ENCODE results near the gene ARHGAP5.
A peak's percentile ranks its signal among the peaks of the same experiment; 100 is the strongest.

The ARHGAP5 gene, protein sequence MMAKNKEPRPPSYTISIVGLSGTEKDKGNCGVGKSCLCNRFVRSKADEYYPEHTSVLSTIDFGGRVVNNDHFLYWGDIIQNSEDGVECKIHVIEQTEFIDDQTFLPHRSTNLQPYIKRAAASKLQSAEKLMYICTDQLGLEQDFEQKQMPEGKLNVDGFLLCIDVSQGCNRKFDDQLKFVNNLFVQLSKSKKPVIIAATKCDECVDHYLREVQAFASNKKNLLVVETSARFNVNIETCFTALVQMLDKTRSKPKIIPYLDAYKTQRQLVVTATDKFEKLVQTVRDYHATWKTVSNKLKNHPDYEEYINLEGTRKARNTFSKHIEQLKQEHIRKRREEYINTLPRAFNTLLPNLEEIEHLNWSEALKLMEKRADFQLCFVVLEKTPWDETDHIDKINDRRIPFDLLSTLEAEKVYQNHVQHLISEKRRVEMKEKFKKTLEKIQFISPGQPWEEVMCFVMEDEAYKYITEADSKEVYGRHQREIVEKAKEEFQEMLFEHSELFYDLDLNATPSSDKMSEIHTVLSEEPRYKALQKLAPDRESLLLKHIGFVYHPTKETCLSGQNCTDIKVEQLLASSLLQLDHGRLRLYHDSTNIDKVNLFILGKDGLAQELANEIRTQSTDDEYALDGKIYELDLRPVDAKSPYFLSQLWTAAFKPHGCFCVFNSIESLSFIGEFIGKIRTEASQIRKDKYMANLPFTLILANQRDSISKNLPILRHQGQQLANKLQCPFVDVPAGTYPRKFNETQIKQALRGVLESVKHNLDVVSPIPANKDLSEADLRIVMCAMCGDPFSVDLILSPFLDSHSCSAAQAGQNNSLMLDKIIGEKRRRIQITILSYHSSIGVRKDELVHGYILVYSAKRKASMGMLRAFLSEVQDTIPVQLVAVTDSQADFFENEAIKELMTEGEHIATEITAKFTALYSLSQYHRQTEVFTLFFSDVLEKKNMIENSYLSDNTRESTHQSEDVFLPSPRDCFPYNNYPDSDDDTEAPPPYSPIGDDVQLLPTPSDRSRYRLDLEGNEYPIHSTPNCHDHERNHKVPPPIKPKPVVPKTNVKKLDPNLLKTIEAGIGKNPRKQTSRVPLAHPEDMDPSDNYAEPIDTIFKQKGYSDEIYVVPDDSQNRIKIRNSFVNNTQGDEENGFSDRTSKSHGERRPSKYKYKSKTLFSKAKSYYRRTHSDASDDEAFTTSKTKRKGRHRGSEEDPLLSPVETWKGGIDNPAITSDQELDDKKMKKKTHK (N-terminal part only)

DNA sequence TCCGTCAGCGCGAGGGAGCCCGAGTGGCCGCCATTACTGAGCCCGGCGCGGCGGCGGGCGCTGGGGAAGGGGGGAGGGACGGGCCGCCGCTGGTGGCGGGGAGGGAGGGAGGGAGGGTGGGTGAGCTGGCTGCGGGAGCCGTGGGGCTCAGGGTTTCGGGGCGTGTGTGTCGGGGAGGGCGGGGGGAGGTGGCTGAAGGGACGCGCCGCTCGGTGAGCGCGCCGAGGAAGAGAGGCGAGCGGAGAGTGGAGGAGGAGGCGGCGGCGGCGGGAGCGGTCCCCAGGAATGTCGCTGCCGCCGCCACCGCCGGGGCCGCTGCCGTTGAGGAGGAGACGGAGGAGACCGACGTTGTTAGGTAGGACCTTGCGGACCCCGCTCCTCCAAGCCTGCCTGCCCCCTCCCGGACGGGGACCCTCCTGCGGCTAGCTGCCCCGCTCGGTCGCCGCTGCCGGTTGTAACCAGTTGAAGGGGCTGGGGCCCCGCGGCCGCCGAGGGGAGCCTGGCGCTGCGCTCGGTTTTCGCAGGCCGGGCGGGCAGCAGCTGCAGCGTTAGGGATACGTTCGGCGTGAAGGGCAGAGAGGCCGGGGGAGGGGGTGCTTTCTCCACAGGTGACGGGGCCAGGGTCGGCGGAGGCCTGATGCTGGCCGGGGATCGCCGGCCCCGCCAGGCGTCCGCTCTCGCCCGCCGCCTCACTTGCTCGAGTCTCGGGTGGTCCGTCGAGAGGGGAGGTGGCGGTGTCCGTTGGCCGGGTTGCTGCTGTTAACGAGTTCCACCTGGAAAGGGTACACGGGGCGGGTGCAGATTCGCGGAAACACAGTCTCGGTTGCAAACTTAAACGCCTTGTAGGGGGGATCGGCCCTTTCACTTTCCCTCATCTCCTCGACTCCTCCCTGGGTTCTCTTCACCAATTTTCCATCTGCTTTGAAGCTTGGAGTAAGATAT is at the start of gene ARHGAP5:
ARHGAP5 (plus strand) TSS at position 224 of the 942 bp plus-strand sequence. CDS start 13,366 bp downstream, outside the sequence.
- peak; percentile 83 for DNase-seq (ENCODE audit: low read depth, low spot score)

DNA sequence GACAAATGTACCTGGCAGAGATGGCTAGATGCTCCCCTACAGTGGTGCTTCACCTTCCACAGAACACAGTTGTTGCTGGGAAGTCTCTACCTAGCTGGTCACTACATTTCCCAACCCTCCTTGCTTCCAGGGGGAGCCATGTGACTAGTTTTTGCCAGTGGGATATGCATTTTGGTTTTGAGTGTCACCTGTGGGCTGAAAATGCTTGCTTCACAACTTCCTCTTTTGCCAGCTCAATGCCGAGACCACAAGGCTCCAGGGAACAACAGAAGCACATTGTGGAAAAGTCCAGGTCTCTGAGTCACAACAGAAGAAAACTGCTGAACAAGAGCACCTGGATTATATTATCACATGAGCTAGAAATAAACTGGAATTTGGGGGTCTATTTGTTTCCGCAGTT is 48.5 kb upstream of the ARHGAP5 start:
- no peak for DNase-seq (ENCODE audit: low read depth, low spot score)

DNA sequence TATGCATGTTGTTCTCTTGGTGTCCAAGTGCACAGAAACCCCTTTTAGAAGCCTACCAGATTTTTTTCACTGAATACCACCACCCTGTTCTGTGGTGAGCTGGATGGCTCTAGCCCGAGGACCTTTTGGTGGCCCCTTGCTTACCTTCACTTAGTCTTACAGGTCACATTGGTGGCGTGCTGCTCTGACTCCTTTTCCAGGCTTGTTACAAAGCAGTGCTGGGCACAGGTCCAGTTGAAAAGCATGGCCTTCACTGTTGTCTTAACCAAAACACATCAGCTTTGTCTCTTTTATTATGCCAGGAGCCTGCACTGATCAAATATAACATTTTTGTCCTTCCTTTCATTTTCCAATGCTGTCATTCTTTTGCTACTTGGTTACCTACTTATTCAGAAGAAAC is 43.6 kb upstream of the ARHGAP5 start:
- DNase-seq (ENCODE audit: low read depth, low spot score), result no peak

DNA sequence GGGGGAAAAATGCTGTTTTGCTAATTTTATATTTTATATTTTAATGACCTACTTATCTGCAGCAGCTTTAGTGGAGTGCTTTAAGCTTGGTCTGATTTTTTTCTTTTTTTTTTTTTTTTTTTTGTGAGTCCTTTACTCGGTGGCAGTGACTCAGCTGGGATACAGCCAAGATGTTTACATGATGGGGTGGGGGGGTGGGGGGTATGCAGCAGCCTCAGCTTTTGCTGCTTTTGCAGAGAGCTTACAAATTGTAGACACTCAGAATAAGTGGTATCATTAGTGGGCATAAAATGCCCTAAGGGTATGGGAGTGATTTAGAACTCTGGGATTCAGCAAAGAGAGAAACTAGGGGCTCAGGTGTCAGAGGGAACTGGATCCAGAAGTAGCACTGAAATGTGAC is 38.2 kb upstream of the ARHGAP5 start:
- DNase-seq (ENCODE audit: low read depth, low spot score), result no peak

DNA sequence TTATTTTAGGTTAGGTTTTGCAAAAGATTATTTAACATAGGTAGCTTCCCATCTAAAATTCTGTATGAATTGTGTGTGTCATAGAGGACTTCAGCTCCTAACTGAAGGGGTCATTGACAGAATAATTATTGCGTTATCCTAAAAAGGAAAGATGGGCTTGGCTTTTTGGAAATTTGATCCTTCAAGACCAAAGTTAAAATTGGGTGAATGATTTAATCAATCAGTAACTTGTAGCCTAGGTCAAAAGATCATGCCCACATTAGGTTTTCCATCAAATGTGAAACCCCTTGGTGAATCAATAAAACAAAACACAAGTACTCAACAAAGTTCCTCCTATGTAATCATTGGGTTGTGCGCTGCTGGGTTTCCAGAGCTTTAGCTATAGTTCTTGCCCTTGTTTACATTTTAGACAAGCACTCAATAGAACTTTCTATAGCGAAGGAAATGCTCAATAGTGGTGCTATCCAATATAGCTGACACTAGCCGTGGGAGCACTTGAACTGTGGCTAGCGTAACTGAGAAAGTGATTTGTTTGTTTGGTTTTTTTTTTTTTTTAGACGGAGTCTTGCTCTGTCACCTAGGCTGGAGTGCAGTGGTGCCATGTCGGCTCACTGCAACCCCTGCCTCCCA is 37.6 kb upstream of the ARHGAP5 start:
- no peak for DNase-seq (ENCODE audit: low read depth, low spot score)

DNA sequence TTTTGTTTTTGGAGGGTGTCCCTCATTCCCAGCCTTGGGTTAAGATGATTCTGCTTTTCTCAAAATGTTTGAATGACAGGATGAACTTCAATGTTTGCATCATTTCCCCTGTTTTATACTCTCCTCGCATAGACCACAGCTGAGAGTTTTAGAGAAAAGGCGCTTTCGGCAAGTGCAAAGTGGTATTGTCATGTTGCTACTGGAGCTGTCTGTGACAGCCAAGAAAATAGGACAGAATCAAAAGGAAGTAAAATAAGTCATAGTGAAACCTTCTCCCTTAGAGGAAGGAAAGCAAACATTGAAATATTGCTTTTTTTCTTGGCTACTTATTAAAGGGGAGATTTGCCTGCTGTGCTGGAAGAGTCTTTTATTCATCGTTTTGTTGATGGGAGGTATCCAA is 33.5 kb upstream of the ARHGAP5 start:
- no peak for DNase-seq (ENCODE audit: low read depth, low spot score)

DNA sequence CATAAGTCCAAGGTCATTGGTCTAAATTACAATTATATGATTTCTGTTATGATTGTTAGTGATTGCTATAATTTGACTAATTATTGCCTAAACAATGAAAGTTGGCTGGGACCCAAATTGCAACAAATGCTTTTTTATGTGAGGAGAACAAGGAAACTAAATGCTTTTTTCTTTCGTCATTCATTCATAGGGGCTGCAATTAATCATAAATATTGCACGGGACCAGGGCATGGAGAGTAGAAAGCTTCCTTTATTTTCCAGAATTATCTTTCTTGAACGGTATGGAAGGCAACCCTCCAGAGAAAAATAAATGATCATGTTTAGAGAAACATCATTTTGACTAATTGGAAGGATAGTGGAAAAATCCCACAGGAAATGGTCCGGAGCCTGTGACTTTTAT is 32.6 kb upstream of the ARHGAP5 start:
- DNase-seq (ENCODE audit: low read depth, low spot score), result no peak

DNA sequence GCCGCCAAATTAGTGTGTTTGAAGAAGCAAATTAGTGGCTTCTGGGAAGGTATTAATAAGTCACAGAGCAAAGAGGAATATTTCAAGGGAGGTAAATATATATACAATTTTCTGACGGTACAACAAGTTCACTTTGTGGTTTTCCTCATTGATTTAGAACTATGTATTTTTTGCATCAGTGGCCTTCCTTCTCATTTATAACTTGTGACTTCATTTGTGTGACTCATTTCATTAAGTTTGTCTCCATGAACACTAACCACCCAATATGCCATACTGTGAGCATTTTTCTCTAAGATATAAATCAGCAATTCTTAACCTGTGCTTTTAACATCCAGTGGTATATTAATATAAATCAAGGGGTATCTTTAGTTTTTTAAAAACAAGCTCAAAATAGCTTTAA is 29.3 kb upstream of the ARHGAP5 start:
- no peak for DNase-seq (ENCODE audit: low read depth, low spot score)

DNA sequence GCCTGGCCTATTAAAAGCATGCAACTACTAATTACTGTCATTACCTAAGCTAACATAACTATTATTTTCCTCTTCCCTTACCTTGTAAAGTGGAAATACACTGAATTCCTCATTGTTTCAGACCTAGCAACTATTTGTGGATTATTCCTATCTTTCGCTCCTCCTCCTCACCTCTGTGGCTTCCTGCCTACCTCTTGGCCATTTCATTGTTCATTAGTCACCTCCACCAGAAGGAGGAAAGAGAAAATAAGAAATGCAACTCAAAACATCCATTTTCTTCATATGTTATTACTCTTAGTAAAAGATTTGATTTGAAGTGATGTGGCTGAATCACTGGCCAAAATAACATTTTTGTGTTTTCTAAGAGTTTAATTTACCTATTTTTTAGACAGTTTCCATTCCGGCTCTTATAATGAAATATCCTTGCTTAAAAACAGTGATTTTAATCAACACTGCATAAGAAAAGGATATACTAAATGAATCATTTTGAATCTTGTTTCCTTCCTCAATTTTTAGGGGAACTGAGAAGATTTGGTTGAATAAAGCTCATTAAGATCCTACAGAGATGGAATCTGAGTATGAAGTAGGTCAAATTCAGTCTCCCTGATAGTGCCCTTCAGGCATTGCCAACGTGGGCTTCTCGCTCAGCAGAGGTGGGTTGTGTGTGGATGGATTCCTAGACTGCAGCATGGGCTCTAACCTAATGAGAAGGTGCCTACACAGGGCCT is 27.6 kb upstream of the ARHGAP5 start:
- no peak for DNase-seq (ENCODE audit: low read depth, low spot score)

DNA sequence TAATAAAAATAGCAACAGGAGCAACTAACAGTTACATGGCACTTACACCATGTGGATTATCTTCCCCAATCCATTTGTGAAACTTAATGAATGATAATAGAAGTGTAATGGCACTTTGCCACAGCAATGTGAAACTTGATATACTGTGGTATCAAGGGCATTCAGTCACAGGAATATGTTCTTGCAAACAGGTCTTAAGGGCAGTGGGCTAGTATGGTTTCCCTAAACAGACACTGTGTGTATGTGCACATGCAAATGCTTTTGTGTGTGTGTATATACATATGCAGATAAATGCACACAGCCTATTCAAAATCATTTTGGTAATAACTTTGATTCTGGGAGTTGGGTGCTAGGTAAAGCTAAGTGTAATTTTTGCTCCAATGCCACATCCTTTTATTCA is 26.2 kb upstream of the ARHGAP5 start:
- no peak for DNase-seq (ENCODE audit: low read depth, low spot score)

DNA sequence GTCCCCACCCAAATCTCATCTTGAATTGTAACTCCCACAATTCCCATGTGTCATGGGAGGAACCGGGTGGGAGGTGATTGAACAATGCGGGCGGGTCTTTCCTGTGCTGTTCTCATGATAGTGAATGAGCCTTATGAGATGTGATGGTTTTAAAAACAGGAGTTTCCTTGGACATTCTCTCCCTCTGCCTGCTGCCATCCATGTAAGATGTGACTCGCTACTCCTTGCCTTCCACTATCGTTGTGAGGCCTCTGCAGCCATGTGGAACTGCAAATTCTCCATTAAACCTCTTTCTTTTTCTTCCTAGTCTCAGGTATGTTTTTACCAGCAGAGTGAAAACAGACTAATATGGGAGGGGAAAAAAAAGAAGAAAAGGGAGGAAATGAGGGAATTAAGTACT is 22.6 kb upstream of the ARHGAP5 start:
- no peak for DNase-seq (ENCODE audit: low read depth, low spot score)

DNA sequence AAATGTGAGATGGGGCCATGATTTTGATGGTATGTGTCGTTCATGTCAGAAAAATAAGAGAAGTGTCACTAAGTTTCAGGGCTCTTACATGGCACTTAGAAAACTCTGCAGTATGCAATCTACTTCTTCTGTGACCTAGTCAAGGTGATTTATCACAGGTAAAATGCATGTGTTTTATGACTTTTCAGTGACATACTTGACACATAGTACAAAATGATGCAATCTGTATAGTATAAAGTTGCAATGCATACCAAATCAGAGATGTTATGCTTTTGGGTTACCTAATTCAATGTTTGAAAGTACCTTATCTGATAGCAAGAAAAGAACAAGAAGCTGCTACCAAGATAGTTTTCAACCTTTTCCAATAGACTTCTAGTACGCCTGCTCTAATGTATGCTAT is 21.9 kb upstream of the ARHGAP5 start:
- no peak for DNase-seq (ENCODE audit: low read depth, low spot score)

DNA sequence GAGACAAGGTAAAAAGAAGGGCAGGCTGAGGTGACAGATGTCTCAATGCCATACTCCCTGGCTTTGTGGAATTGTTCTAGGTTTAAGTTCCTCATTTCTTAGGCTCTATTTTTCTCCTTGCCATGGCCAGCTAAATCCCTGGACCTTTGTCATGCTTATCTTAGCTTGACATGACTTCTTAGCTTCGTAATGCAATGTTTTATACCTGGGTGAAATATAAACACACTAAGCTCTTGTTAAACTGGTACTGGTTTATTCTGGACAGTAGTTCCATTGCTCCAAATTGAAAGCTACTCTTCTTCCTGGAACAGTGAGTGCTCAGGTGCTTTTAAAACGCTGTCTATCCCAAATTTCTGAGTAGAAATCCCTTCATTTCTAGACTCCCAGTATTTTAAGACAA is 17.4 kb upstream of the ARHGAP5 start:
- DNase-seq (ENCODE audit: low read depth, low spot score), result no peak

DNA sequence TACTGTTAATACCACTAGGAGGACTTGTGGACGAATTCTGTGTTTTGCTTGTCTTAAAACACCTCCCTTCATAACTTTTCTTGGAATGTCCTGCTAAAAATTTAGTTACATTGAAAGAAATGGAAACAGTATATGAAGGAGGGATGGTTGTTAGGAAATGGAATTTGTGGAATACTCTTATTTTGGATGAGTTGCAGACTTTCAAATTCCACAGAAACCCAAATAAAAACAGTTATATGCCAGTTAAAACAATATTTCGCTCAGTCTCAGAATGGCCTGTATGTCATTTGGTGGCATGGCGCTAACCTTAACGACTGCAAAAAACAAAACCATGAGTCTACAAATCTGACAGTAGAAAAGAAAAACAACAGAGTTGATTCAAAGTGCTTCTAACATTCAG is 12.2 kb upstream of the ARHGAP5 start:
- no peak for DNase-seq (ENCODE audit: low read depth, low spot score)

DNA sequence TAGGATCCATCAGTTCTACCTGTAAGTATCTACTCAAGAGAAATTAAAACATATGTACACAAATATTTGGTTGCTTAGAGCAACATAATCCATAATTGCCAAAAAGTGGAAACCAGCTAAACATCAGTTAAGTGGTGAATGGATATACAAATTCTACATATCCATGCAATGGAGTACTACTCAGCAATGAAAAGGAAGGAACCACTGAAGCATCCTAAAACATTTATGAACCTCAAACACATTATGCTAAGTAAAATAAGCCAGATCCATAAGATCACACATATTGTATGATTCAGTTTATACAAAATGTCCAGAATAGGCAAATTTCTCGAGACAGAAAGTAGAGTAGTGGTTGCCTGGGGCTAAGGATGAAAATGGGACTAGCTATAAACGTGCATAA is 8.4 kb upstream of the ARHGAP5 start:
- no peak for DNase-seq (ENCODE audit: low read depth, low spot score)

DNA sequence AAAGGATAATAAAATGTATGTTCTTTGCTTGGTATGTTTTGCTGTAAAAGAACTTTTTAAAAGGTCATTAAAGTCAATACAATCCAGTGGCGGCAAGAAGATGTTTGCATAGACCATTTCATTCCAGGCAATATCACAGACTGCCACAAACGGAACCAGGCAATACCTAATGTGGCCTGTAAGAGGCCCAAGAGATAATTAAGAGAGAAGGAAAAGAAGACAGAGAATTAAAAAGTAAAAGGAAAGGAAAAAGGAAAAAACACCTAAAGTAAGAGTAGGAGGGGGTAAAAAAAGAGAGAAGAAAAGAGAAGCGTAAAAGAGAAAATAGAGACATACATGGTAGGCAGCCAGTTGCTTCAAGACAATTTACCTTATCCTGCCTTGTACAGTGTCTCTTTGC is 6.8 kb upstream of the ARHGAP5 start:
- no peak for DNase-seq (ENCODE audit: low read depth, low spot score)

DNA sequence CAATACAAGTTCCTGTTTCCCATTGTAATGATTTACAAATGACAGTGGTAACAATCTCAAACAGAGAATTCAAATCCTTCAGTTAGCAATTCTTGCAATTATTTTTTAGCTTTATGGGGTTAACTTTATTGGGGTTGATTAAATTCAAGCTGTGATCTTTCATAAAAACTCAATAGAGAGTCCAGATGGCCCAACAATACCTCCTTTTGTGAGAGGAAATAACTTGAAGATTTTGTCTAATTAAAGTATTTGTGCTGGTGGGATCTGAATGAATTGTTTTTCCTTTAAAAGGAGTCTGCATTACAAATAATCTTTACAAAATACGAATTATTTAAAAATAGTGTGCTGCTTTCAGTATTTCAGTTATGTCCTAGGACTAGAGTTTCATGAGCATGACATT is 4.4 kb upstream of the ARHGAP5 start:
- no peak for DNase-seq (ENCODE audit: low read depth, low spot score)

DNA sequence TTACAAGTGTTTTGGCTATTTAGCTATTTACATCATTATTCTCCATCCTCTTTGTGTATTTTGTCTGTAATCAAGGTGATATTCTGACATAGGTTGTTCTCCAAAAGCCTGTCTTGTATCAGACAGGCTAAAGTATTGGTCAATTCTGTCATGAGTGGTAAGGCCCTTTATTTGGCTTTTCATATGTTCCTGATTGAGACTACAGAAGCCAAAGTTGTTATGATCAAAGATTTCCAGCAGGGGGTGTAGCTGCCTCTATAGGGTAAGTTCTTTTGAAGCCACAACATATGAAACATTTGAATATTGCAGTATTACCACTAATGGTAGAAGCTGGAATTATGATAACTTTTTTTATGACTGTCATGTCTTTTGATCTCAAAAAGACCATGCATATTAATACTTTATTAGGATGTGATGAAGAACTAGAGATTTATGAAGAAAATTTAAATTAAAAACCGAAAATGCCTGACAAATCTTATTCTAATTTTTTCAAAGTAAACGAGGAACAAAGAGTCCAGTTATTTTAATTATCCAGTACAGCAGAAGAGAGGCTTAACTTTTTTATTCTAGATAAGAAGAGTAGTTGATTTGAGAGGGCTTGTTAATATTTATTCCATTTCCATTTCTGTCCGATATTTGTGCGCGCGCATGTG is 3.4 kb upstream of the ARHGAP5 start:
- DNase-seq (ENCODE audit: low read depth, low spot score), result no peak

DNA sequence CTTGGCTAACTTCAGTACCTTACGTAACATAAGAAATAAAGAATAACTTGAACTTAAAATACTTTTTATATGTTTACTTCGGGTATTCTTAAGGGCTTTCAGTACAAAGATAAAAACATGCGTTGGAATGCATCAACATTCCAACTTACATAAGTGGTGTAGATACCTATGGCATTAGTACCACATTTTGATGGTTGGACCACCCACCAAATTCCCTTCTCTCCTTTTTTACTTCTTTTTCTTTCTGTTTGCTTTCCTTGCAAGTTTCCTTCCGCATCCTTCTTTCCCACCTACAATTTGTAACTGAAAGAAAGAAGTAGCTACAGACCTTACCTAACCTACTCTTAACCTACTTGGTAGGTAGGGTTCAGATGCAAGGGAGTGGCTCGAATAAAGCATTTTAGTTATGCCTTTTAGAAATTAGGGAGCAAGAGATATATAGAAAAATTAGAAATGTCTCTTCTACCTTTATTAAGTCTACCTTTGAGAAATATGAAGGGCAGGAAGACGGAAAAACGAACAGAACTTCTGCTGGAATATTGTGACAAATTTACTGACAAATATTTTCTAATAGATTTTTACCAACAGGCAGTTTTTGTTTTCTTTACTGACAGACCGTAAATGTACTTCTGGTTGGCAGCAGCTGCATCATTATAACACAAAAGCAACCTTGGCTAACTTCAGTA is 2.1 kb upstream of the ARHGAP5 start:
- no peak for DNase-seq (ENCODE audit: low read depth, low spot score)

All from ELF-1 (cell line).